Spleen (tissue), 11 donors: ENCODE results near the gene TUBGCP6. TPM values are rescaled to one million over a fixed set of nuclear protein-coding genes. Genes with fewer than 3 reads are reported as not detected.
A peak's percentile ranks its signal among the peaks of the same experiment; 100 is the strongest.

ENCODE experiments used
- DNase-seq: peaks from one replicate; pipeline ENCODE4 v3.0.0-alpha.2; 2020
- H3K27ac ChIP-seq, 8 donors: fragments of 200-600 bp; sonication (generic) in 7 of 8; 1 replicate in 4 of 8; 2 replicates in 4 of 8; pipeline versions ENCODE4 v1.5.0 to v1.8.0; 2016 to 2021; ENCODE audit warnings: inconsistent platforms in 4 of 8, mild to moderate bottlenecking in 4 of 8, moderate library complexity in 1 of 8
- H3K27me3 ChIP-seq, 7 donors: fragments of 200-600 bp; sonication (generic) in 6 of 7; replicated peaks in 1 of 7; 1 replicate in 4 of 7; 2 replicates in 3 of 7; pipeline versions ENCODE4 v1.5.0 to v1.8.0; 2016 to 2021; ENCODE audit warnings: inconsistent platforms in 3 of 7, mild to moderate bottlenecking in 1 of 7
- H3K36me3 ChIP-seq, 6 donors: fragments of 200-600 bp; sonication (generic) in 5 of 6; 1 replicate in 4 of 6; 2 replicates in 2 of 6; pipeline versions ENCODE4 v1.5.0 to v1.8.0; 2016 to 2021; ENCODE audit warnings: inconsistent platforms in 2 of 6
- H3K4me1 ChIP-seq, 6 donors: fragments of 200-600 bp; sonication (generic) in 5 of 6; 1 replicate in 3 of 6; 2 replicates in 3 of 6; pipeline versions ENCODE4 v1.5.0 to v1.8.0; 2016 to 2021; ENCODE audit warnings: inconsistent platforms in 3 of 6
- H3K4me3 ChIP-seq, 8 donors: fragments of 200-600 bp; sonication (generic) in 7 of 8; 1 replicate in 4 of 8; 2 replicates in 4 of 8; pipeline versions ENCODE4 v1.5.0 to v1.8.0; 2016 to 2021; ENCODE audit warnings: inconsistent platforms in 4 of 8, mild to moderate bottlenecking in 4 of 8, moderate library complexity in 2 of 8
- H3K9me3 ChIP-seq, 8 donors: fragments of 200-600 bp; sonication (generic) in 7 of 8; 1 replicate in 4 of 8; 2 replicates in 4 of 8; pipeline versions ENCODE4 v1.5.0 to v1.8.0; 2016 to 2021; ENCODE audit warnings: inconsistent platforms in 4 of 8
- CTCF ChIP-seq, 11 experiments: fragments of 200-600 bp in 7 of 11; fragments of 450-650 bp in 4 of 11; sonication (generic) in 4 of 11; IDR thresholded peaks in 8 of 11; conservative IDR thresholded peaks in 3 of 11; 1 replicate in 7 of 11; 2 replicates in 4 of 11; pipeline versions ENCODE4 v1.4.0 to v1.8.0; 2016 to 2021; ENCODE audit warnings: antibody characterized with exemption in 11 of 11, inconsistent platforms in 4 of 11, mild to moderate bottlenecking in 1 of 11
- POLR2A ChIP-seq, 3 donors: fragments of 450-650 bp; IDR thresholded peaks; one replicate each; pipeline ENCODE4 v1.5.1; 2017; ENCODE audit warnings: antibody characterized with exemption in 3 of 3, mild to moderate bottlenecking in 1 of 3
- POLR2AphosphoS5 ChIP-seq, 3 donors: sonication (generic); formaldehyde crosslinking; IDR thresholded peaks; one replicate each; pipeline ENCODE4 v1.5.1; 2017; ENCODE audit warnings: antibody characterized with exemption in 3 of 3
- WGBS, 5 donors: extraction: QIAGEN DNeasy Blood & Tissue Kit in 3 of 5; methylation state at CpG; one replicate each; pipeline versions ENCODE4 v1.1.5 to v1.1.7; 2013 to 2018; 5-methylcytosine and 5-hydroxymethylcytosine counted together
- intact Hi-C: fragments of 100-400 bp; cut with DNase I; formaldehyde crosslinking; loops from one replicate; pipeline ENCODE4 v1.15.0; 2023; ENCODE audit warnings: low total_unique reads
- polyA plus RNA-seq, 3 donors: library from polyadenylated mRNA; stranded (reverse); fragments of 200-250 nt; gene quantifications; one replicate each; pipeline ENCODE4 v1.2.1, GENCODE V29; 2013
- total RNA-seq, 7 donors: library from RNA; depleted of rRNA in 3 of 7; stranded (reverse); fragments of >200 nt in 3 of 7; fragmentation: NEBNext Ultra II Directional in 4 of 7; extraction: Animal tissue kit (Norgen Biotek cat#: 25700) in 4 of 7; gene quantifications; one replicate each; pipeline versions ENCODE4 v1.1.0 to v1.2.1, GENCODE V29; 2016 to 2021
- donor health status: healthy with polysubstance abuse.
- donor health status: DM: no; HTN: no; CAD: no; lungs with moderate emphysema.
- donor health status: DM: no; HTN: no; CAD: no.
- donor health status: Bipolar disorder and iron deficiency.
- donor health status: healthy.
- donor health status: DM: no; HTN: no; CAD: no.
- donor health status: DM: yes; HTN: yes; CAD: no.

The TUBGCP6 gene
- total and polyA plus RNA-seq, 10 donors, result 36.0 to 98.0 (median 69.3) TPM

GRCh38 chr22:50287731-50288130, 42.9 kb upstream of the TUBGCP6 start:
- intact Hi-C loops, result no loop called here
- Histone ChIP-seq H3K36me3 (peaks cover 0 to 91% (median 58%) of the 10 kb centered on the region in 6 donors), H3K4me1 (peaks cover 18 to 82% (median 47%) of the 10 kb centered on the region in 6 donors), H3K4me3 (no peak overlapping the region), H3K9me3 (no peaks in the 10 kb centered on the region), H3K27me3 (peaks cover 0 to 51% (median 4%) of the 10 kb centered on the region in 7 donors), H3K27ac (peak overlapping the region in 2 of 8 donors; percentile 30 to 38)
- TF ChIP-seq CTCF (IDR thresholded peaks at IDR 0.05 in 8 of 11, conservative IDR thresholded peaks at IDR 0.05 in 3 of 11), result no peak
- TF ChIP-seq POLR2A (IDR thresholded peaks at IDR 0.05), result no peak
- peak in 1 of 3 donors; percentile 8 for TF ChIP-seq POLR2AphosphoS5 (IDR thresholded peaks at IDR 0.05)
- DNase-seq, result no peak
- 95 to 98% (median 97%) methylated on average over 6 to 31 of the region's 31 CpGs for WGBS, 5 donors

GRCh38 chr22:50286701-50287318, 42.0 kb upstream of the TUBGCP6 start:
- no peak for DNase-seq
- Histone ChIP-seq H3K4me3 (no peak overlapping the region), H3K4me1 (peaks cover 11 to 82% (median 46%) of the 10 kb centered on the region in 6 donors), H3K36me3 (peaks cover 0 to 96% (median 64%) of the 10 kb centered on the region in 6 donors), H3K27me3 (peaks cover 0 to 42% (median 0%) of the 10 kb centered on the region in 7 donors), H3K27ac (peak overlapping the region in 2 of 8 donors; percentile 30 to 38), H3K9me3 (no peaks in the 10 kb centered on the region)
- 88 to 94% (median 91%) methylated on average over 5 to 40 of the region's 40 CpGs for WGBS, 5 donors
- TF ChIP-seq POLR2AphosphoS5 (IDR thresholded peaks at IDR 0.05) (peak in 2 of 3 donors; percentile 24 to 60), POLR2A (IDR thresholded peaks at IDR 0.05) (no peak)
- intact Hi-C loops, result no loop called here

GRCh38 chr22:50286275-50286674, 41.5 kb upstream of the TUBGCP6 start:
- DNase-seq, result no peak
- TF ChIP-seq POLR2AphosphoS5 (IDR thresholded peaks at IDR 0.05), result peak in 2 of 3 donors; percentile 21 to 24
- no peak for TF ChIP-seq CTCF (IDR thresholded peaks at IDR 0.05 in 8 of 11, conservative IDR thresholded peaks at IDR 0.05 in 3 of 11)
- TF ChIP-seq POLR2A (IDR thresholded peaks at IDR 0.05), result no peak
- Histone ChIP-seq H3K27me3 (peaks cover 0 to 37% (median 0%) of the 10 kb centered on the region in 7 donors), H3K9me3 (no peaks in the 10 kb centered on the region), H3K36me3 (peaks cover 0 to 97% (median 70%) of the 10 kb centered on the region in 6 donors), H3K4me1 (peaks cover 8 to 78% (median 42%) of the 10 kb centered on the region in 6 donors), H3K4me3 (no peak overlapping the region), H3K27ac (peak overlapping the region in 2 of 8 donors; percentile 30 to 40)
- intact Hi-C loops, result no loop called here
- 82 to 91% (median 88%) methylated on average over 17 to 21 of the region's 21 CpGs for WGBS, 5 donors

GRCh38 chr22:50285568-50286229, 40.9 kb upstream of the TUBGCP6 start:
- Histone ChIP-seq H3K9me3 (no peaks in the 10 kb centered on the region), H3K36me3 (peaks cover 0 to 97% (median 75%) of the 10 kb centered on the region in 6 donors), H3K27me3 (peaks cover 0 to 31% (median 0%) of the 10 kb centered on the region in 7 donors), H3K4me1 (peaks cover 8 to 72% (median 36%) of the 10 kb centered on the region in 6 donors), H3K4me3 (no peak overlapping the region), H3K27ac (peak overlapping the region in 2 of 8 donors; percentile 30 to 40)
- intact Hi-C loops, result no loop called here
- DNase-seq, result no peak
- WGBS, 5 donors, result 91 to 96% (median 95%) methylated on average over 21 to 34 of the region's 34 CpGs
- TF ChIP-seq POLR2AphosphoS5 (IDR thresholded peaks at IDR 0.05) (peak; percentile 7 to 62 (median 38)), CTCF (IDR thresholded peaks at IDR 0.05 in 8 of 11, conservative IDR thresholded peaks at IDR 0.05 in 3 of 11) (no peak)
